Endodermal cell (in vitro differentiated cells): ENCODE data around the gene SDK1. TPM values are rescaled to one million over a fixed set of nuclear protein-coding genes. Genes with fewer than 3 reads are reported as not detected.

Experiments used
- DNase-seq: peaks from one replicate; pipeline ENCODE4 v3.0.0-alpha.2; 2017
- H3K27ac ChIP-seq: 2 replicates; pipeline ENCODE4 v1.5.1; 2013; ENCODE audit warnings: mild to moderate bottlenecking, low read depth, low read length, moderate library complexity
- H3K27me3 ChIP-seq: 2 replicates; pipeline ENCODE4 v1.6.1; 2013; ENCODE audit warnings: mild to moderate bottlenecking, low read length, moderate library complexity; ENCODE audit not compliant: insufficient read depth, control insufficient read depth, poor library complexity, severe bottlenecking
- H3K36me3 ChIP-seq: 2 replicates; pipeline ENCODE4 v1.7.0; 2013; ENCODE audit warnings: mild to moderate bottlenecking, low read length, moderate library complexity; ENCODE audit not compliant: control insufficient read depth, insufficient read depth
- H3K4me1 ChIP-seq: one replicate; pipeline ENCODE4 v1.7.0; 2013; ENCODE audit warnings: low read length; ENCODE audit not compliant: control insufficient read depth, insufficient read depth
- H3K4me3 ChIP-seq: 2 replicates; pipeline ENCODE4 v1.5.1; 2013; ENCODE audit warnings: mild to moderate bottlenecking, low read length, moderate library complexity
- H3K9ac ChIP-seq: 2 replicates; pipeline ENCODE4 v1.6.1; 2013; ENCODE audit warnings: mild to moderate bottlenecking, low read length, moderate library complexity; ENCODE audit not compliant: poor library complexity, severe bottlenecking; ENCODE audit errors: extremely low read depth
- H3K9me3 ChIP-seq: 2 replicates; pipeline ENCODE4 v1.6.1; 2013; ENCODE audit warnings: mild to moderate bottlenecking, low read length, moderate library complexity; ENCODE audit not compliant: control insufficient read depth
- H3K27ac Mint-ChIP-seq: 2 replicates; pipeline ENCODE4 v1.8.0; 2020; ENCODE audit warnings: mixed read lengths
- H3K27me3 Mint-ChIP-seq: 2 replicates; pipeline ENCODE4 v1.8.0; 2021; ENCODE audit warnings: mild to moderate bottlenecking, mixed read lengths; ENCODE audit not compliant: insufficient read depth
- H3K36me3 Mint-ChIP-seq: 2 replicates; pipeline ENCODE4 v1.8.0; 2020; ENCODE audit warnings: low read depth, mixed read lengths
- H3K4me1 Mint-ChIP-seq: 2 replicates; pipeline ENCODE4 v1.8.0; 2020; ENCODE audit warnings: mixed read lengths
- H3K4me3 Mint-ChIP-seq: 2 replicates; pipeline ENCODE4 v1.8.0; 2020; ENCODE audit warnings: mild to moderate bottlenecking, moderate library complexity, mixed read lengths
- H3K9me3 Mint-ChIP-seq: 2 replicates; pipeline ENCODE4 v1.8.0; 2020; ENCODE audit warnings: mild to moderate bottlenecking, mixed read lengths
- CTCF ChIP-seq: fragments of 200-600 bp; sonication (generic); conservative IDR thresholded peaks from 2 replicates; pipeline ENCODE4 v1.5.0; 2021; ENCODE audit warnings: antibody characterized with exemption, mild to moderate bottlenecking
- WGBS, 2 experiments: methylation state at CpG; one replicate each; pipeline versions ENCODE4 v1.1.5 to v1.1.7; 2013; ENCODE audit warnings: missing lambda C conversion rate in 2 of 2, mixed read lengths in 1 of 2; ENCODE audit not compliant: insufficient coverage in 1 of 2, insufficient read length in 1 of 2; 5-methylcytosine and 5-hydroxymethylcytosine counted together
- total RNA-seq, 2 donors: library from RNA; stranded (reverse); fragmentation: NEBNext Ultra II Directional in 1 of 2; extraction: Animal tissue kit (Norgen Biotek cat#: 25700) in 1 of 2; gene quantifications; 2 replicates in 1 of 2; 3 replicates in 1 of 2; pipeline ENCODE4 v1.2.1, GENCODE V29; 2021

The SDK1 gene
- total RNA-seq, 2 donors from 2014 or later: 22.7 to 23.1 TPM

GRCh38 chr7:4247106-4247876, 946.2 kb downstream of the SDK1 start:
- Histone ChIP-seq H3K27ac (no peak overlapping the region), H3K36me3 (no peaks in the 10 kb centered on the region), H3K9ac (no peak overlapping the region), H3K9me3 (peaks cover 8% of the 10 kb centered on the region), H3K27me3 (no peaks in the 10 kb centered on the region), H3K4me3 (no peak overlapping the region), H3K4me1 (no peaks in the 10 kb centered on the region)
- DNase-seq: no peak
- peaks cover 12% of the 10 kb centered on the region for H3K9me3 Mint-ChIP-seq
- TF ChIP-seq CTCF: no peak
- peaks cover 2% of the 10 kb centered on the region for H3K4me1 Mint-ChIP-seq
- H3K27ac Mint-ChIP-seq: no peak overlapping the region
- 89 to 92% methylated on average over 14 to 27 of the region's 27 CpGs for WGBS, 2 experiments
- H3K36me3 Mint-ChIP-seq: peaks cover 32% of the 10 kb centered on the region
- no peak overlapping the region for H3K4me3 Mint-ChIP-seq
- no peaks in the 10 kb centered on the region for H3K27me3 Mint-ChIP-seq

GRCh38 chr7:4248295-4248694, 947.2 kb downstream of the SDK1 start:
- H3K27me3 ChIP-seq: no peaks in the 10 kb centered on the region
- TF ChIP-seq CTCF: no peak
- Mint-ChIP-seq H3K9me3 (peaks cover 16% of the 10 kb centered on the region), H3K4me1 (no peaks in the 10 kb centered on the region), H3K27me3 (no peaks in the 10 kb centered on the region), H3K27ac (no peak overlapping the region), H3K4me3 (no peak overlapping the region), H3K36me3 (peaks cover 26% of the 10 kb centered on the region)
- H3K9me3 ChIP-seq: peaks cover 8% of the 10 kb centered on the region
- H3K4me1 ChIP-seq: no peaks in the 10 kb centered on the region
- no peak overlapping the region for H3K27ac ChIP-seq
- H3K36me3 ChIP-seq: no peaks in the 10 kb centered on the region
- DNase-seq: no peak
- no peak overlapping the region for H3K4me3 ChIP-seq
- WGBS, 2 experiments: 93 to 98% methylated on average over 4 of the region's 4 CpGs
- H3K9ac ChIP-seq: no peak overlapping the region

- no peaks in the 10 kb centered on the region for H3K36me3 ChIP-seq
- H3K27ac Mint-ChIP-seq: no peak overlapping the region
- H3K27me3 Mint-ChIP-seq: no peaks in the 10 kb centered on the region
These were observed 948.2 kb downstream of the SDK1 start for GRCh38 chr7:4249241-4249640.

More at GRCh38 chr7:4249241-4249640, 948.2 kb downstream of the SDK1 start:
- no peaks in the 10 kb centered on the region for H3K27me3 ChIP-seq
- no peak overlapping the region for H3K9ac ChIP-seq
- H3K4me3 ChIP-seq: no peak overlapping the region
- H3K4me3 Mint-ChIP-seq: no peak overlapping the region
- H3K27ac ChIP-seq: no peak overlapping the region
- H3K9me3 Mint-ChIP-seq: peaks cover 11% of the 10 kb centered on the region
- DNase-seq: peak; percentile 37
- peaks cover 8% of the 10 kb centered on the region for H3K9me3 ChIP-seq
- WGBS, 2 experiments: 85 to 100% methylated on average over 3 to 4 of the region's 4 CpGs
- no peaks in the 10 kb centered on the region for H3K4me1 Mint-ChIP-seq
- H3K36me3 Mint-ChIP-seq: peaks cover 17% of the 10 kb centered on the region
- H3K4me1 ChIP-seq: no peaks in the 10 kb centered on the region
- TF ChIP-seq CTCF: no peak
